GM19463 (cell line): ENCODE results near the gene SLC35F5.
"Not testable (repeated sequence)": the region's sequence is repeated elsewhere in the genome, so short reads cannot be mapped to it uniquely, and the experiment has no call there.

Source experiments
- ATAC-seq: cut with Tn5 transposase; IDR thresholded peaks from one replicate; pipeline ENCODE4 v1.9.1; 2021; ENCODE audit warnings: mild to moderate bottlenecking, moderate library complexity; ENCODE audit not compliant: unreplicated experiment

SLC35F5 gene

DNA sequence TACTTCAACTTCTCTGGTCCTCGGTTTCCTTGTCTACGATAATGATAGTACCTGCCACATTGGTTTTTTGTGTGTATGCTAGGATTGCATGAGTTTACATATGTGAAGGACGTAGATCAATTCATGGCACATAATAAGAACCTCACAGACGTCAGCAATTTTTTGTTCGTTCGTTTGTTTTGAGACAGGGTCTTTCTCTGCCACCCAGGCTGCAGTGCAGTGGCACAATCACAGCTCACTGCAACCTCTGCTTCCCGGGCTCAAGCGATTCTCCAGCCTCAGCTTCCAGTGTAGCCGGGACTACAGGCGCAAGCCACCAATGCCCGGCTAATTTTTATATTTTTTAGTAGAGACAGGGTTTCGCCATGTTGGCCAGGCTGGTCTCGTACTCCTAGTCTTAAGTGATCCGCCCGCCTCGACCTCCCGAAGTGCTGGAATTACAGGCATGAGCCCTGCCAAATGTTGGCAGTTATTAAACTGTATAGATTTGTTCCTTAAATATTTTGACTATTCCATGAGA, 756 bp upstream of the SLC35F5 start:
- ATAC-seq, result no peak

DNA sequence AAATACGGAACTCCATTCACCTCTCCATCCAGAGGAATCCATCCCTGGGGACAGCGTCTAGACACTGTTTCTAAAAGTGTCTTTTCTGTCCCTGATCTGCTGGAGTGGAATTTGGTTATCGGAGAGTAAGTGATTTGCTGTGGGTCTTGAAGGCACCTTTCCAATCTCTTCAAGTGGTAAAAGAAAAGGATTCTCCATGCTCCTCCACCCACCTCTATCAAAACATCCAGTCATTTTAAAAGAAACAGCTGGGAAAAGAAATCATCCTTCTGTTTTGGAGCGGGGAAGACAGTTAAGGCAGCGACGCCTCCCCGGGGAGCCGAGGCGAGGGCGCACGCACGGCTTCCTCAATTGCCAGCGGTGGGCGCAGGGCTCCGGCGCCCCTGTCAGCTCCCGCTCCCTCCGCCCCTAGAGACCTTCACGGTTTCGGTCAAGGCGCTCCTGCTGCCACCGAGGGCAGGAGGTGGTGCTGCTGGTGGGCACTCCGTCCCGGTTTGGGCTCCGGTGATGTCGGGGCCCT, 547 bp downstream of the SLC35F5 start:
- peak; percentile 38 for ATAC-seq

DNA sequence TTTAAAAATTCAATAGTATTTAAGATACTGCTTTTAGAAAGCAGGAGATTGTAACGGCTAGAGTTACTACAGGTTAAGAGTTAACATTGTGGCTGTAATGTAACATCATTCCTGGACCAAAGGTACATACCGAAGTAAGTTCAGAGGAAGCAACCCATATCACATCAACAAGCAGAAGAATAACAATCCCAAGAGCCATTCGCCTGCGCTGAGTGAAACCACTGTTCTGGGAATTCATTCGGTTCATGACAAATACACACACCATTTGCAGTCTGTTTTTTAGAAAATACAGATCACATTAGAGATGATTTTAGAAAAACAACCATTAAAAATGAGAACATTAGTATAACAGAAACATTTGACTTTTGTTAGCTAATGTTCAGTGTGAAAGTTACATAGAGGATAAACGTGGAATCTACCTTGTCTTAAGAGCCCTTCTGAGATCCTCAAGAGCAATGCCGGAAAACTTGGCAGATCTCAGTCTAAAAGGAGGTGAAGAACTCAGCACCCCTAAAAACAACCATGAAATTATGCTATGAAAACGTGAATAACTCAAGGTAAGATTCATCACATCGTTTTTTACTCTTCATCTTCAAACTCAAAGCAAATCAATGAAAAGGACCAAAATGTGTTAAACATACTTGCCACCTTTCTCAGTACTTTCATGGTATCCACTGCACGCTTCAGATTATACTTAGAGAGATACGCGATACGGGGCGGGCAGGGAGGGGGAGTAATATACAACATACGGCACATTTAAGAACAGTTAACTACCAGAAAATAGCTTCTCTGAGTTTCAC, 1.2 kb downstream of the SLC35F5 start:
- ATAC-seq, result no peak

DNA sequence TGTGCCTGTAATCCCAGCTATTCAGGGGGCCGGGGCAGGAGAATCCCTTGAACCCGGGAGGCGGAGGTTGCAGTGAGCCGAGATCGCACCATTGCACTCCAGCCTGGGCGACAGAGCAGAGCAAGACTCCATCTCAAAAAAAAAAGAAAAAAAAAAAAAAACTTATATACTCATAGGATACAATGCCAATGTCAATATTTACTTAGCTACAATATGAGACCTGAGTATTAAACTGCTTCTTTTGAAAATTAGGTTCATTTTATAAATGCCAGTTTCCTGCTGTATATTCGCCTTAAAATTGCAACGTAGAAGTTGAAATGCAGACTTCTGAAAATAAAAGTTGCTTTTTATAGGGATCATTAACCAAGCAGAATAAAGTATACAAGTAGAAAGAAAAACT, 2.3 kb downstream of the SLC35F5 start:
- no peak for ATAC-seq

DNA sequence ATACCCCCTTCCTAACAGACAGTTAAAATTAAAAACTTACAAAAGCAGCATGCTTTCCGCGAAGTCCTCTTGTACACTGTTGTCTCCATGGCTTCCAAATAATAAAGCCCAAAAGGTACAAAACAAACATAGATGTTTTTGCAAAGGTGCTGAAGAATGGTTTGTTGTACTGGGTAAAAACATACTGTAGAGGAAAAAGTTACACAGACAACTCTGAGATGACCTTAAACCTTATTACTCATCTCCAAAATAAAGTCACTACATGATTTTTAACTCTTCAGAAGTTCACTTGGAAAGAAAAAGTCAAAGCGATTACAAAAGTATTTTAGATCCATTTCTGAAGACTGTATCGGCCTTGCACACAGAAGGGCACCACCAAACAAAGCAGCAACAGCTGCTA, 6.1 kb downstream of the SLC35F5 start:
- no peak for ATAC-seq

DNA sequence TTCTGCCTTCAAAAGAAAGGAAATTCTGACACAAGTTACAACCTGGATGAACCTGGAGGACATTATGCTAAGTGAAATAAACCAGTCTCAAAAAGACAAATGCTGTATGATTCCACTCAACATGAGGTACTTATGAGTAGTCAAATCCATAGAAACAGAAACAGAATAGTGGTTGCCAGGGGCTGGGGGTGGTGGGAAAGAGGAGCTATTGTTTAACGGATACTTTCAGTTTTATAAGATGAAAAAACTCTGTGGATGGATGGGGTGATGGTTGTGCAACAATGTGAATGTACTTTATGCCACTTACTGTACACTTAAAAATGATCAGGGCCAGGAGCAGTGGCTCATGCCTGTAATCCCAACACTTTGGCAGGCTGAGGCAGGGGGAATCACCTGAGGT, 15.4 kb downstream of the SLC35F5 start:
- ATAC-seq, result no peak

DNA sequence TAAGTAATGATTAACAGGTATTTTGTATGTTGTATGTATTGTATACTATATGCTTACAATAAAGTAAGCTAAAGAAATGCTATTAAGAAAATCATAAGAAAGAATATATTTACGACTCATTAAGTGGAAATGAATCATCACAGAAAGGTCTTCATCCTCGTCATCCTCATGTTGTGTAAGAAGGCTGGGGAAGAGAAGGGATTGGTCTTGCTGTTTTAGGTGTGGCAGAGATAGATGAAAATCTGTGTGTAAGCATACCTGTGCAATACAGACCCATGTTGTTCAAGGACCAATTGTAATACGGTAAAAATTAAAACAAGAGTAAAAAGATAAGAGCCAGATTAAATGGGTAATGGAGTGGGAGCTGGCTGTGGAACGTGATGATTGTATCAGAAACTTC, 16.6 kb downstream of the SLC35F5 start:
- ATAC-seq, result no peak

DNA sequence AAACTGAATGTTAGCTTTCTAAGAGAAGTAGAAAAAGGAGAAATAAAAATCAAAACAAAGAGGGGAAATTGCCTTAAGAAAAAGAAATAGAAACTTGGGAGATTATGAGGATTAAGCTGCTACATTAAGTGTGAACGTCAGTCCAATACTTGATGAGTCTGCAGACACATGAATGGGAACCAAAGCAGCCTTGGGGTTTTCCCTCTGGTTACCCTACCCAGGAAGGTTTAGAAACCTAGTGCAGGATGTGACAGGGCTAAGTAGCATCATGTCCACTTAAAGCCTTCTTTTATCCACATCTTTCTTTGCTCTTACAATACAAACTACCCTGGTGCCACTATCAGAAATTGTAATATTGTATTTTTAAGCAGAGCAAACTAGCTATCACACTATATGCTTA, 22.3 kb downstream of the SLC35F5 start:
- peak; percentile 94 for ATAC-seq

DNA sequence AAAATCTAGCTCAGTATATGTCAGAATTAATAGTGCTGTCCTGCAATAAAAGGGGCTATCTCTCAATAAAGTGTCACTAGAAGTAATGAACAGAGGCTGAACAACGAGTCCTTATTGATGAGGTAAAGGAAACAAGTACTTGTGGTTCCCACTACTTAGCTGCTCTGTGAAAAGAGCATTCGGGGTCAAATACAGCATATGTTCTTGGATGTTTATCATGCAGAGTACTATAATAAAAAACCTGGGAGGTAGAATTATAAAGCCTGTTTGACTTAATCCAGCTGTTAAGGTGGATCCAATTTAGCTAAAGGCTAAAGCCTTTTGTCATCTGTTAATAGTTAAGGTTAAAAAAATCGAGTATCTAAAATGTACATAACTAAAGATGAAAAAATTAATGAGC, 32.4 kb downstream of the SLC35F5 start:
- ATAC-seq, result no peak

DNA sequence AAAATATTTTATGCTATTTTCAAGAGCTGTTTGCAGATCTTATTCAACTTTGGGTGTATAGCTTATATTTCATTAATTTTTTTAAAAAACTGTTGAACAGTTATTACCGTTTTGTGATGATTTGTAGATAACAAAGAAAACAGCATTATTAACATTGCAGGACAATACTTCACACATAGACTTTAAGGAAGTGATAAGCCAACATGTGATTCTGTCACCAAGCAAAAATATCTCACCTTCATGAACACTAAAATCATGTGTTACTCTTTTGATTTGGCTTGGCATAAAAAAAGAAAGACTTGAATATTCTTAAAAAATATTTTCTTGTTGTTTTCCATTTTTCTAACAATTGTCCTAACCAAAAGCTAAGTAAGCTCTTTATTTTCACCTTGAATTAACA, 33.0 kb downstream of the SLC35F5 start:
- no peak for ATAC-seq

DNA sequence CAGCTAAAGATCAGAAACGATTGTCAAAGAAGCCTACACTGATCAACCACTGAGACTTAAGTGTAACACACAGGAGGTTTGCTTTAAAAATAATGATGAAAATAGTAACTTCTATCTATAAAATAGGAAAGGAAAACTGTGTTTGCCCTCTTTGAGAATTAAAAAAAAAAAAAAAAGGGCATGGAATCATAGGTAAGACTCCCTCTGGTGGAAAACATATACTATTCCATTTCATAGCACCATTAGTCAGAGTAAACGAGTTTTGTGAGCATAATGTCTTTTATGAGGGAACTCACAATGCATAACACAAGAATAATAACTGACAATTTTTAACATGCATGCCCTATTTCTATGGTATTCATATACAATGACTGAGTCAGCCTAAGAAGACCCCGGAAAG, 36.3 kb downstream of the SLC35F5 start:
- ATAC-seq, result no peak

DNA sequence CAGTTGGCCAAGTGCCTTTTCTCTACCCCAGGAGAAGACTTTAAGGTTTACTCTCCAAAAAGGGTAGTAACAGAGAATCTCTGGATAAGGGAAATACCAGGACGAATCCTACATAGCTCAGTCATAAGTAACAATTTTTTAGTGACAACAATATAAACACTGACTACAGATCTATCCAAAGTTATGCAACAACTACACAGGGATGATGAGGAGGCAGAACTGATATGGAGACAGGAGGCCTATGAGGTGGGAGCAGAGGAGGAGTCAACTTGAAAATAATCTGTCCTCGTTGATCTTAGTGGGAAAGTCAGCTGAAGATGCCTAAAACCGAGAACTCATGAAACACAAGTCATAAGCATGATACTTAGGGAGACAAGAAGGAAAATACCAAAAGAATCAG, 40.2 kb downstream of the SLC35F5 start:
- ATAC-seq, result no peak

DNA sequence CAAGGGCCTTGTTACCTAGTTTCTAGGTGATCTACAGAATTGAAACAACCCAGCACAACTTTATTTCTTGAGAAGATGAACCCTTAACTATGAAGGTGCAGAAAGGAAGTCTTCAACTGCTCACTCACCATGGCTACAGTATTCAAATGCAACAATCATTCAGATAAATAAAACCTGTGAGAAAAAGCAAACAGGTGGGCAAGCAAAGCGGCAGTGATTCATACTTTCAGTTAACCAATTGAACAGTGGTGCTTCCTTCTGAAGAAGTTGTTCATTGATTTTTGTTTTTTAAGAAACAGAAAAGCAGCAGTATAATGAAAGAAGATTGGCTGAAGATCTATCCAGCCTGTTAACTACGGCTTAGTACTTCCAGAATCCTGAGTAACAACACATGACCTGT, 43.5 kb downstream of the SLC35F5 start:
- ATAC-seq, result no peak

DNA sequence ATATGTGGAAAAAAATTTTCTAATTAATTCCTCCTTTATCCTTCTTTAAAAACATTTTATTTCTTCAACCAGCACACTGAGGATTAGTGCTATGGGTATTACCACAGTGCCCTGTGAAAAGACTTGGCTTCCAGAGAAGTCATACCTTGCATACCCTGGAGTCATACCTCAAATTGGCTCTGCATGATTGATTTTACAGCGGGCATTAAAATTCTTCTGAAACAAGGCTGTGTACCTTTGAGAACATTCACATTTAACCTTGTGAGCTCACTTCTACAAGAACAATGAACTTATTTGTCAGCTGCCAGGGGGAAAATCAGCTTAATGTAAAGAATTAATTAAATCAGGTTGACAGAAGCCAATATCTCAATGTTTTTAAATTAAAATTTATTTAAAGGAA, 44.6 kb downstream of the SLC35F5 start:
- no peak for ATAC-seq

DNA sequence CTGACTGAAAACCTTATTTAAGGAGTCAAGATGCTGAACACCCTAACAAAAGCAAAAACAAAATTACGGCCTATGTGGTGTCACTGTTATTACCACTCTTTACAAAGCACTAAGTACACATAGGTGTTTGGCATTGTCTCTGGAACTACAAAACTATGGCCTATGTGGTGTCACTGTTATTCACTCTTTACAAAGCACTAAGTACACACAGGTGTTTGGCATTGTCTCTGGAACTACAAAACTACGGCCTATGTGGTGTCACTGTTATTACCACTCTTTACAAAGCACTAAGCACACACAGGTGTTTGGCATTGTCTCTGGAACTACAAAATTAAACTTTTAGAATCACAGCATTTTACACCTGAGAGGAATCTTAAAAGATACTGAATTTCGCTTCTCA, 47.4 kb downstream of the SLC35F5 start:
- ATAC-seq, result no peak

DNA sequence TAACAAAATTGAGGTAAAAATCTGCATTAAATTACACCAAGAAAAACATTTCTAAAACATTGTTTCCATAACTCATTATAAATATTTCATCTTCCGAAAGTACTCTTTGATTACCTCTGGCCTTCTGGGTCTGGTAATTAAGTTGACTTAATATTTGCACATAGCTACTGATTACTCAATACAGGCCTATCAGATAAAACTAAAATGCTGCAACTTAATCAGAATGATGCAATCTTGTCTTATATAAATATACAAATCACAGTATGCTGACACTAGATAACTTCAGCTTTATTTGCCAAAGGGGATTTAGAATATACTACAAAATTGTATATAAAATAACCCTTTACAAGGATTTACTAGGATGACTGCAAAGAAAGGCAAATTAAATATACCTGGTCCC, 49.3 kb downstream of the SLC35F5 start:
- no peak for ATAC-seq

DNA sequence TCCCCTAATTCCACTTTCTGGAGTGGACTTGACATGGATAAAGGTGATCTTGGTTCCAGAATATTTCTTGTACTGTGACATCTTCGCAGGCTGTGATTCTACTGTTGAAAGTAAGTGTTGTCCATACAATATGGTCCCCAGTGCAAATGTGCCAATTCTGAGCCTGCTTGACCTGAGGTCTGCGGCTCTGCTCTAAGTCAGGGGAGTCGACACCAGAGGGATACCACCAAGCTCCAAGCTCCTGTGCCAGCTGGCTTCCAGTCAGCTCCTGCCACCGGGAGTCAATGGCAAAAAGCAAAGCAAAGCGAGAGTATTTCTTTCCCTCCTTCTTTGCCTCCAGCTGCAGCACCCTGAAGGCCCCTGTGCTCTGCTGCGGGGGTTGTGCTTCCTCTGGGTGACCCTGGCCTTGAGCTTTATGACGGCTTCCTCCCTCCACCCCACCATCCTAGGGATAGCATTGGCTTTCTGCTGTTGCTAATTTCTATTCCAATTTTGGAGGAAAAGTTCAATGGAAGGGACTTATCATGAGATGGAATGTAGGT, 50.4 kb downstream of the SLC35F5 start:
- ATAC-seq, result no peak

DNA sequence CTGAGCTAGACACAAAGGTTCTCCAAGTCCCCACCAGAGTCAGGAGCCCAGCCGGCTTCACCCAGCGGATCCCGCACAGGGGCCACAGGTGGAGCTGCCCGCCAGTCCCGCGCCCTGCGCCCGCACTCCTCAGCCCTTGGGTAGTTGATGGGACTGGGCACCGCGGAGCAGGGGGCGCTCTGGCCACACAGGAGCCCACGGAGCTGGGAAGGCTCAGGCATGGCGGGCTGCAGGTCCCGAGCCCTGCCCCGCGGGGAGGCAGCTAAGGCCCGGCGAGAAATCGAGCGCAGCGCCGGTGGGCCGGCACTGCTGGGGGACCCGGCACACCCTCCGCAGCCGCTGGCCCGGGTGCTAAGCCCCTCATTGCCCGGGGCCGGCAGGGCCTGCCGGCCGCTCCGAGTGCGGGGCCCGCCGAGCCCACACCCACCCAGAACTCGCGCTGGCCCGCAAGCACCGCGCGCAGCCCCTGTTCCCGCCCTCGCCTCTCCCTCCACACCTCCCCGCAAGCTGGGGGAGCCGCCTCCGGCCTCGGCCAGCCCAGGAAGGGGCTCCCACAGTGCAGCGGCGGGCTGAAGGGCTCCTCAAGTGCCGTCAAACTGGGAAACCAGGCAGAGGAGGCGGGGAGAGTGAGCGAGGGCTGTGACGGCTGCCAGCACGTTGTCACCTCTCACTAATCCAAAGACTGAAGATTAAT, 52.0 kb downstream of the SLC35F5 start:
- not testable (repeated sequence) for ATAC-seq

DNA sequence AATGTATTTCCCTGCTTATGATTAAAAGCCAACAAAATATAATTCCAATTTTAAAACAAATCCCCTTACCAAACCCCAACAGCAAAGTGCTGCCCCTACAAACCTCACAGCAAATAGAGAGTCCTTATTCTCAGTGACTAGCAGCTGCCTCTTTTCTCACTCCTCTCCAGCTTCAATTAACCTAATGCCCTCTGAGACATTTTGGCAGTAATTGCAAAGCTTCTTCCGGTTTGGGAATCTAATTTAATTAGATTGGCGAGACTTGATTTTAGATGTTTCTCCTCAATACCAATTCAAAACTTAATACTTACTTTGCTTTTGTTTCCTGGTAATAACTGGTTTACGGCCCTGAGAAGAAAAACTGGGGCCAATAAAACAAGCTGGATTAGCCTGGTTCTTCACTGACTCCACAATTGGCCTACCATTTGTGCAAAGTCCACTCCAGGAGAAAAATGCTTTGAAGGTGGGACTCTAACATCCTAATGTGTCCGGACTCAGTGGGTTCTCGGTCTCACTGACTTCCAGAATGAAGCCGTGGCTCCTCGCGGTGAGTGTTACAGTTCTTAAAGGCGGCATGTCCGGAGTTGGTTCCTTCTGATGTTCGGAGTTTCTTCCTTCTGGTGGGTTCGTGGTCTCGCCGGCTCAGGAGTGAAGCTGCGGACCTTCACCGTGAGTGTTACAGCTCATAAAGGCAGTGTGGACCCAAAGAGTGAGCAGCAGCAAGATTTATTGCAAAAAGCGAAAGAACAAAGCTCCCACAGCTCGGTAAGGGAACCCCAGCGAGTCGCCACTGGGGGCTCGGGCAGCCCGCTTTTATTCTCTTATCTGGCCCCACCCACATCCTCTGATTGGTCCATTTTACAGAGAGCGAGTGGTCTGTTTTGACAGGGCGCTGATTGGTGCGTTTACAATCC, 52.8 kb downstream of the SLC35F5 start:
- no peak for ATAC-seq

DNA sequence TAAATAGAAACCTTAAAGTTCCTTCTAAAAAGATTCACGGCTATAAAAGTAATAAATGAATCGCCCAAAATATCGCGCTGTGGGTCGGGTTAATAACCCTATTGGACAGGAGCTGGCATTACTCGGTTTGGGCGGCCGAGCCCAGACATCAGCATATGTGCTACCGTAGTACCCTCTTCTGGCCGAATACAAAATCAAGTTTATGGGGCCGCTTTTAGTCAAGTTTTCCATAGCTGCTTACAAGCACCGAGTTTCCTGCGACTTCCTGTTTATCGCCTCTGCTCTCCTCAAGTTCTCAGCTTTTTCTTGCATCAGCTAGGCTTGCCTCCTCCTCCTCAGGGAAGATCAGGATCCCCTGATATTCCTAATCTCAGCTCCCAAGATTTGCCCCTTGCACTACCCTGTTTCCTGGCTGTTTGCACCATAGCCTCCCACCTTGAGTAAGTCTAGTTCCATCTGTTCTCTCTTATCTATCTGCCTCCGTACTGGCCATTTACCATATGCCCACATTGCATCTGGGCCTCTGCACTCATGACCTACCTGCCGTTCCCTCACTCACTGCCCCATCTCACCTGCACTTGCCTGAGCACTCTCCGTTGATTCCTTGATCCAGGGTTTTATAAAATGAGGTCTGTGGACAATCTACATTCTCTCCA, 56.1 kb downstream of the SLC35F5 start:
- peak; percentile 85 for ATAC-seq
